ENCODE results near the gene LRRC28. TPM values are rescaled to one million over a fixed set of nuclear protein-coding genes. Genes with fewer than 3 reads are reported as not detected.

The LRRC28 gene
- total RNA-seq, 1 experiment from 2014 or later: 21.4 TPM

- DNase-seq (ENCODE audit: low read depth, low spot score): no peak
- H3K9ac ChIP-seq (ENCODE audit: low read length): no peak overlapping the region
- POLR2A ChIA-PET: no interaction called here
- H3K36me3 ChIP-seq (ENCODE audit: control insufficient read depth in 1 of 2, insufficient read depth in 2 of 2, low read length in 2 of 2): no peaks in the 10 kb centered on the region
- no peak overlapping the region for H3K4me3 ChIP-seq (replicated peaks in 1 of 2; ENCODE audit: low read depth in 1 of 2, low read length in 2 of 2)
- no peak overlapping the region for H3K4me2 ChIP-seq (ENCODE audit: low read length)
- H3K9me2 ChIP-seq (ENCODE audit: insufficient read depth): no peaks in the 10 kb centered on the region
- CTCF ChIA-PET: interaction anchor here (0.8 kb wide), 1 partner anchor 288 kb away, joined by 3 read pairs; no protein-coding TSS in a partner anchor
- BruUV-seq (replicated peaks): no TSS peak
- no peaks in the 10 kb centered on the region for H3K9me3 ChIP-seq (ENCODE audit: control insufficient read depth in 1 of 2, insufficient read depth in 1 of 2, low read depth in 1 of 2, low read length in 2 of 2)
- H3K27me3 ChIP-seq (ENCODE audit: insufficient read depth, low read length): no peaks in the 10 kb centered on the region
- H3K27ac ChIP-seq (ENCODE audit: low read depth, low read length): no peak overlapping the region
- H3K79me2 ChIP-seq (ENCODE audit: insufficient read depth, low read length): no peaks in the 10 kb centered on the region
- H3K4me1 ChIP-seq (ENCODE audit: control insufficient read depth in 1 of 2, insufficient read depth in 2 of 2, low read length in 2 of 2): peaks cover 0 to 10% of the 10 kb centered on the region in 2 experiments; a peak in 1 of 4 replicates
- RAD21 ChIA-PET (ENCODE audit: low non-redundant PET in 1 of 2, low total read pairs in 2 of 2, uncharacterized antibody in 2 of 2, unreplicated experiment in 2 of 2): no interaction called here
- no peak overlapping the region for H2AFZ ChIP-seq (ENCODE audit: low read depth, low read length, poor library complexity, severe bottlenecking)
- intact Hi-C loops (cut with micrococcal nuclease): no loop called here
- TF ChIP-seq FOSL1 (IDR thresholded peaks at IDR 0.05; ENCODE audit: low read depth): no peak
- TF ChIP-seq CBX3 (IDR thresholded peaks at IDR 0.05; ENCODE audit: low read depth): no peak
- no peak for TF ChIP-seq EZH2phosphoT487 (IDR thresholded peaks at IDR 0.05; ENCODE audit: borderline replicate concordance)
- no peak for TF ChIP-seq ZBTB33 (IDR thresholded peaks at IDR 0.05; ENCODE audit: extremely low read depth, insufficient replicate concordance, low read length)
- no peak for TF ChIP-seq ZFX (IDR thresholded peaks at IDR 0.05)
- no peak for TF ChIP-seq ELF1 (IDR thresholded peaks at IDR 0.05; ENCODE audit: borderline replicate concordance, low read depth)
- TF ChIP-seq POLR2A (IDR thresholded peaks at IDR 0.05; ENCODE audit: borderline replicate concordance, extremely low read depth, insufficient read depth, insufficient read length): no peak
- no peak for ATAC-seq
- no peaks in the 10 kb centered on the region for H4K20me1 ChIP-seq (ENCODE audit: insufficient read depth)
These were observed 165.2 kb downstream of the LRRC28 start for GRCh38 chr15:99416191-99417188.

All from HCT116 (cell line).